NCI-H128 (cell line): ENCODE measurements around the gene MYO5B.

Source experiments
- DNase-seq: peaks from one replicate; lab custom pipeline; 2025; ENCODE audit not compliant: unreplicated experiment; lab: John Stamatoyannopoulos, UW

MYO5B gene

DNA sequence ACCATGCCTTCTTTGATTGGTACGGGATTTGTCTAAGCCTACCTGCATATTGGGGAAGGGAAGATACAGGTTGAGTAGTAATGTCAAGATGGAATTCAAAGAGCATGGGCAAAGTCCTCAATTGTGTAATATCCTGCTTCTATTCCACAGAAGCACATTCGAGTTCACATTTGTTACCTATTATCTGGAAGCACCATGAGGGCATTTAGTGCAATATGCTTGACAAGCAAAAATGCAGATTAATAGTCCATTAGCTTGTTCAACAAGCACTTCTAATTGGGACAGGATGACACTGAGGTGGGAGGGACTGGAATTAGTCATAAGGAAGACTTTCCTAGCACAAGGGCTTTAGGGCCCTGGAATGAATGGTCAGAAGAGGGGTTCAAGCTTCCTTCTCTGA is 40.5 kb downstream of the MYO5B start:
- DNase-seq: no peak

DNA sequence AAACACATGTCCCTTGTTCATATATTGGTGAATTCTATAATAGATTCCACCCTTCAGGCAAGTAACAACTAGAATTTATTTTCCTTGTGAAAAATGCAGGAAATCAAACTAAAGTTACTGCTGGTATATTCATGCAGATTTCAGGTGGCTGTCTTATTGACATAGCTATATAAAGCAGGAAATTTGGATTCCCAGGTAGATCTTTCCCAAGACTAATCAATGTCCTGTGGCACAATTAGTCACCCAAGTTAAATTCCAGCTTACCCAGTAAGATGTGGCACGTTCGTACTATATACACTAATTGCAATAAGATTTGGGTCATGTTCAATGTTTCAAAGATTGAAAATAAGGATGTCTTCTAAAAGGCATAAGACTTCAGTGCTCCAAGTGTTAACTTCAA is 42.0 kb downstream of the MYO5B start:
- DNase-seq: no peak

DNA sequence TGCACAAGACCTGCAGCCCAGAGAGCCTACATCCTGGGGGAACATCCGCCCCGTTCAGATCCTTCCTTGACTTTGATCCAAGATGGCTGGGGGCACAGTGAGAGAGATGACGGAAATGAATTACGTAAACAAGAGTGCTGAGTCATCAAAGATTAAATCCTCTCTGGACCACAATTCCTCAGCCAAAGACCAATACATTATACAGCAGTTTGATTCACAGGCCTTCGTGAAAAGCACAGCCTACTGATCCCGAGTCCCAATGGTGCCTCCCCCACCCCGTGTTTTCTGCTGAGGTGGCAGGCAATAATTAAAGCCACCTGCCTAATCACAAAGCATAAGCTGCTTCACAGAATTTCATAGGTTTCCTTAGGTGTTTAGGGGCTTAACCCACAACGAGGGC is 43.0 kb downstream of the MYO5B start:
- no peak for DNase-seq

GRCh38 chr18:50144540-50144939 is 50.4 kb downstream of the MYO5B start:
- no peak for DNase-seq

DNA sequence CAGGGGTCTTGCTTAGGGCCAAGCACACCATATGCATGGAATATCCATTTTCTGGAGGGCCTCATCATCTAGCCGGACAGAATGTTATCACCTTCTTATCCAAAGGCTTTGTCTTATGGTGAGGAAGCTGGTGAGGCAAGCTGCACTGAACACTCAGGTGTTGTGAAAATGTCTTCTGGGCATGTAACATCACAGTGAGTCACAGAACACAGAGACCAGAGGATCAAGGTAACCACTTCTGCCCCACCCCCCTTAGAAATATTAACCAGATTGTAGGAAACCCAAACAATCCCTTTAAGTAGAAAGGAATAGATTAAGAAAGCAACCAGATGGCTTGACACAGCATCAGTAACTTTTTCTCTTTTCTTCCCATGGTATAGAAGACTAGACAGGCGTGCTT is 51.1 kb downstream of the MYO5B start:
- no peak for DNase-seq

GRCh38 chr18:50143294-50143693 is 51.7 kb downstream of the MYO5B start:
- no peak for DNase-seq

- no peak for DNase-seq
Measured at GRCh38 chr18:50142441-50143120, 52.4 kb downstream of the MYO5B start.

DNA sequence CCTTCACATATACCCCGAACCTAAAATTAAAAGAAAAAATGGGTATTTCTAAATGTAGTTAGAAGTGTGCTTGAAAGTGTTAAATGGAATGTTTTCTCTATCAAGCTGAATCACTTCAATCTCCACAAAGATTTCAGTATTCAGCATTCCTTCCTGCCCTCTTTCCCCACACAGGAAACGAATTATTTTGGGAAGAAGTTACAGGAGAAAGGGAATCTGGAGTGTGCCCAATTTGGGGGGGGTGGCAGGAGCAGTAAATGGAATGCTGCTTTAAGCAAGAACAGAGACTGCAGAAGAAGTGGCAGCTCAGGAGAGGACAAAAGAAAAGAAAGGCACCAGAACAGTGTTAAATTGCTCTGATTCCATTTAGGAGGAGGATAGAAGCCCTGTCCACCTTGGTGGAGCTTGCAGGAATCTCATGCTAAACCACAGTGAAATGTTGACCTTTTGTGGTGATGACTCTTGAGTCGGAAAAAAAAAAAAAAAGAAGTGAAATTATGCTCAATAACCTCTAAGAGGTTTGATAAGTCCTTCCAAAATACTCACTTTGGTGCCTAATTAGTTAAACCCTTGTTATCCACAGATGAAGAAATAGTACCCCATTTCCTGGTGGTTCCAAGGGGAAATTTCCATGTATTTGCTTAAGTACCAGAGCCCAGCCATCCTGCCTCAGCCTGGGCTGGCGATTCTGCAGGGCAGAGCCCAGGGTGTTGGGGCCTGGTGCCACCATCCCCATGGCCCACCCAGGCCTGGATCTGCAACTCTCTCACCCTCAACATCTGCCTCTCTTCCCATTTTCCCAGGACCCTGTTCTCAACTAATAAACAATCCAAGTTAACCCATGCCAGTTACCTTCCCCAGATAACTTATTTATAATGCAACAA is 56.5 kb downstream of the MYO5B start:
- no peak for DNase-seq

- no peak for DNase-seq
Measured at GRCh38 chr18:50135903-50136302, 59.0 kb downstream of the MYO5B start.

DNA sequence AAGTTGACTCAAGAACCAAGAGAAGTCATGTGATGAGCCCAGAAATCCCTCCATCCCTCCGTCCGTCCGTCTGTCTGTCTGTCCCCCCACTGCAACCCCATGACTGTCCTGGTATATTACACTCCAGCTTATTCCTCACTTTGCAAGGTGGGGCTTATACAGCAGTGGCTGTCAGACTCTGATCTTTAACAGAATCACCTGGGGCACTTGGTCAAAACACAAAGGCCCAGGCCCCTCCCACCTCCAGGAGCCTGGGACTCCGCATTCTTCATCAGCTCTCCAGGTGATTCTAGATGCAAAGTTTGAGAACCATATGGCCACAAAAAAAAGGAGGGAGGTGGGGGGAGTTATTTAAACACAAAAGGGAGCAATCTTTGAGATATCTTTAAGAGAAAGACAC is 61.4 kb downstream of the MYO5B start:
- DNase-seq: no peak

- no peak for DNase-seq
Measured at GRCh38 chr18:50131591-50131990, 63.4 kb downstream of the MYO5B start.

GRCh38 chr18:50128506-50129271 is 66.3 kb downstream of the MYO5B start:
- DNase-seq: no peak

DNA sequence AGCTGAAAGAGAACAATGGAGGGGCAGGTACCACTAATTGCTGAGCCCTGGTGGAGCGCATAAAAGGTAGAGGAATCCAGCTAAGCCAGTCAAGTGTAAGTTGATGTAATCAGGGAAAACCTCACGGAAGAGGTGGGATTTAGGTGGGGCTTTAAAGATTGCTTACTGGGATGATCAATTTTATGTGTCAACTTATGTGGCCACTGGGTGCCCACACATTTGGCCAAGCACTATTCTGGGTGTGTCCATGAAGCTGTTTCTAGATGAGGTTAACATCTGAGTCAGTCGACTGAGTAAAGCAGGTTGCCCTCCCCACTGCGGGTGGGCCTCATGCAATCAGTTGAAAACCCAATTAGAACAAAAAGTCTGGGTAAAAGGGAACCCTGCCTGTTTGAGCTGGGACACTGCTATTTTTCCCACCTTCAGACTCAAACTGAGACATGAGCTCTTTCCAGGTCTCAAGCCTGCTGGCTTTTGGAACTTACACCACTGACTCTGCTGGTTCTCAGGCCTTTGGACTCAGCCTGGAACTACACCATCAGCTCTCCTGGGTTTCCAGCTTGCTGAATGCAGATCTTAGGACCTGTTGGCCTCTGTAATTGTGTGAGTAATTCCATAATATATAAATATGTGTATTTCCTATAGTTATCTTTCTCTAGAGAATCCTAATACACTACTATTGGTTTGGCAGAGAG is 67.3 kb downstream of the MYO5B start:
- DNase-seq: no peak

GRCh38 chr18:50126471-50126870 is 68.5 kb downstream of the MYO5B start:
- DNase-seq: no peak

DNA sequence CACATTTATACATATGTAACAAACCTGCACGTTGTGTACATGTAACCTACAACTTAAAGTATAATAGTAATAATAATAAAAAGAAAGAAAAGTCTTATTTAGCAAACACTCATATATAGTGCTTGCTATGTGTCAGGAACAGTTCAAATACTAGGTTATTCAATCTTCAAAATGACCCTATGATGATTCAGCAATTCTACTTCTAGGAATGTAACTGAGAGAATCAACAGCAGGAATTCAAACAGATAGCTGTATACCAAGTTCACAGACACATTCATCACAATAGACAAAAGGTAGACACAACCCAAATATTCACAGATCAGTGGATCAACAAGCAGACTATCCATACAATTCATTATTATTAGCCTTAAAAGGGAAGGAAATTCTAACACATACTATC is 69.5 kb downstream of the MYO5B start:
- no peak for DNase-seq

- DNase-seq: no peak
Measured at GRCh38 chr18:50119296-50119695, 75.7 kb downstream of the MYO5B start.

- DNase-seq: no peak
Measured at GRCh38 chr18:50117863-50118262, 77.1 kb downstream of the MYO5B start.

- no peak for DNase-seq
Measured at GRCh38 chr18:50115095-50115494, 79.9 kb downstream of the MYO5B start.

DNA sequence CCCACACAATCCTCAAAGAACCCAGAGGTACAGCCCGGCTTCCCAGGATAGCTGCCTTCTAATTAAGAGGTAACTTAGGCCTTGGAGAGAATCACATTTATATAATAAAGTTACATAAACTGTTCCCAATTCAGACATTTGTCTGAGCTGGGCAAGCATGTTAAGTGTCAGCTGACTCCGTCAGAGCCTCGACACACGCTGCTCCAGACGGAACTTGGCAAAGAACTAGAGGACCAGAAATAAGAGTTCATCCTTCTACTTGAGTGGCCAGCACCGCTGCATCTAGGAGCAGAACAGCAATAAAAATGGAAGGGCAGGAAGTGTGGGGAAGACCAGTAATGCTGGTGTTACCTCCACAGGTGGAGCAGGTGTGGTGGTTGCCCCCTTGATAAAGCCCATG is 80.5 kb downstream of the MYO5B start:
- DNase-seq: no peak

DNA sequence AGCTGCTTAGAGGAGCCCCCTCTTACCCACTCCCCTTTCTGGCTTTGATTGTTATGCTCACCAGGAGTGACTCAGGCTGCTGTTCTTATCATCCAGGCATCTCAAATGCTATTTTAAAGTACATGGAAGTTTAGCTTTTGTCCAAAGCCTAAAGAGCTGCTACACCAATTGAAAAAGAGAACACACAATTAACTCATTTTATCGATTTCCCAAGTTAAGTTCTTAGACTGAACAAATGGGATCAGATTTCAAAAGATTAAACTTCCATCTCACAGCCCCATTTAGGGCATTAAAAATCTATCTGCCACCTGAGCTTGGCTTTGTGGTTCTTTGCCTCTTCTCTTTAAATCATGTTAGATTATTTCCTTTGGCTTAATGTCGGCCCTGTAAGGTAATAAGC is 81.2 kb downstream of the MYO5B start:
- peak; percentile 44 for DNase-seq

DNA sequence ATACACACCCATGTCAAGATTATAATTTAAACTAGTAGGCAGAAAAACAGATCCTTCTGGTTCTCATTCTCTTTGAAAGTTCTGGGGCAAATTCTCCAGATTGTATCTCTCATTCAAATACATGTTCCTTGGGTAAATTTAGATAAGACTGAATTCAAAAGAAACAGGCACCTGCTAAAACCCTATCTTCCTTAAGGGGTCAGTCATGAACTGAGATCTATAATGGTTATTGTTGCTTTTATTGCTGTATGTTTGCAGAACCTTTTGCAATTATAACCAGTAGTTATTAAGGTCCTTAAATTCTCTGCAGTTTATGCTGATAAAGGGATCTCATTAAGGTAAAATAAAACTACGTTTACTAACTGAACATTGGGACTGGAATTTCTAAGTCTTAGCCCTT is 83.5 kb downstream of the MYO5B start:
- no peak for DNase-seq
